Karpas-422 (cell line): ENCODE results near the gene SEMA7A. TPM values are rescaled to one million over a fixed set of nuclear protein-coding genes. Genes with fewer than 3 reads are reported as not detected.

Experiments used
- DNase-seq: peaks from one replicate; pipeline ENCODE4 v3.0.0-alpha.2; 2015
- H2AFZ ChIP-seq: fragments of 200-600 bp; sonication (generic); 2 replicates; pipeline ENCODE4 v1.6.1; 2014; ENCODE audit warnings: antibody characterized with exemption, low read length, mixed read lengths
- H3K27ac ChIP-seq: fragments of 200-600 bp; sonication (generic); 2 replicates; pipeline ENCODE4 v1.5.1; 2014; ENCODE audit warnings: mild to moderate bottlenecking, low read length, moderate library complexity
- H3K27me3 ChIP-seq: fragments of 200-600 bp; sonication (generic); 2 replicates; pipeline ENCODE4 v1.6.1; 2014; ENCODE audit warnings: low read length, mixed read lengths
- H3K36me3 ChIP-seq: fragments of 200-600 bp; sonication (generic); 2 replicates; pipeline ENCODE4 v1.6.1; 2014; ENCODE audit warnings: low read length, mixed read lengths; ENCODE audit not compliant: insufficient read depth
- H3K4me1 ChIP-seq: fragments of 200-600 bp; sonication (generic); 2 replicates; pipeline ENCODE4 v1.6.1; 2014; ENCODE audit warnings: mild to moderate bottlenecking, low read length, mixed read lengths
- H3K4me2 ChIP-seq: fragments of 200-600 bp; sonication (generic); 2 replicates; pipeline ENCODE4 v1.6.1; 2014; ENCODE audit warnings: low read length, low read depth, mild to moderate bottlenecking; ENCODE audit not compliant: poor library complexity, severe bottlenecking
- H3K4me3 ChIP-seq: fragments of 200-600 bp; sonication (generic); 2 replicates; pipeline ENCODE4 v1.5.1; 2014; ENCODE audit warnings: mild to moderate bottlenecking, antibody characterized with exemption, low read length, mixed read lengths
- H3K79me2 ChIP-seq: fragments of 200-600 bp; sonication (generic); 2 replicates; pipeline ENCODE4 v1.6.1; 2014; ENCODE audit warnings: mild to moderate bottlenecking, low read length, mixed read lengths
- H3K9ac ChIP-seq: fragments of 200-600 bp; sonication (generic); 2 replicates; pipeline ENCODE4 v1.6.0; 2014; ENCODE audit warnings: low read length
- H3K9me2 ChIP-seq: fragments of 200-600 bp; sonication (generic), shearing (Covaris generic); replicated peaks from 2 replicates; pipeline ENCODE4 v1.6.0; 2014; ENCODE audit warnings: mild to moderate bottlenecking, low read length, moderate library complexity; ENCODE audit not compliant: insufficient read depth
- H3K9me3 ChIP-seq: fragments of 300-700, 200-600 bp; sonication (generic); 2 replicates; pipeline ENCODE4 v1.6.1; 2014; ENCODE audit warnings: low read length, mixed read lengths
- H4K20me1 ChIP-seq: fragments of 200-600 bp; sonication (generic); 2 replicates; pipeline ENCODE4 v1.6.1; 2014; ENCODE audit warnings: mild to moderate bottlenecking, antibody characterized with exemption, low read length, low read depth; ENCODE audit not compliant: insufficient read depth
- total RNA-seq: library from RNA; depleted of rRNA; stranded (reverse); fragments of >200 nt; shearing (Covaris generic); gene quantifications from 2 replicates; pipeline ENCODE4 v1.2.3, GENCODE V29; 2014; ENCODE audit warnings: low replicate concordance

Gene SEMA7A
- total RNA-seq, 1 experiment from 2014 or later, result 41.6 TPM

- H3K4me2 ChIP-seq, result no peak overlapping the region
- H3K27me3 ChIP-seq, result no peaks in the 10 kb centered on the region
- no peak overlapping the region for H3K27ac ChIP-seq
- H3K9me2 ChIP-seq, result no peaks in the 10 kb centered on the region
- H3K9ac ChIP-seq, result no peak overlapping the region
- no peak overlapping the region for H2AFZ ChIP-seq
- DNase-seq, result no peak
- no peak overlapping the region for H3K4me3 ChIP-seq
- H3K4me1 ChIP-seq, result peaks cover 46% of the 10 kb centered on the region
- no peaks in the 10 kb centered on the region for H3K9me3 ChIP-seq
- H3K36me3 ChIP-seq, result no peaks in the 10 kb centered on the region
- no peaks in the 10 kb centered on the region for H3K79me2 ChIP-seq
- H4K20me1 ChIP-seq, result no peaks in the 10 kb centered on the region
Observed at GRCh38 chr15:74388363-74388951, 45.3 kb downstream of the SEMA7A start.

GRCh38 chr15:74387621-74388362 lies 46.0 kb downstream of the SEMA7A start:
- Histone ChIP-seq H3K9me2 (no peaks in the 10 kb centered on the region), H2AFZ (no peak overlapping the region), H3K4me3 (no peak overlapping the region), H3K79me2 (no peaks in the 10 kb centered on the region), H4K20me1 (no peaks in the 10 kb centered on the region), H3K27me3 (no peaks in the 10 kb centered on the region), H3K4me1 (peaks cover 53% of the 10 kb centered on the region), H3K9me3 (no peaks in the 10 kb centered on the region), H3K36me3 (no peaks in the 10 kb centered on the region), H3K4me2 (no peak overlapping the region), H3K9ac (no peak overlapping the region), H3K27ac (no peak overlapping the region)
- DNase-seq, result no peak

- no peak for DNase-seq
- Histone ChIP-seq H3K36me3 (no peaks in the 10 kb centered on the region), H3K4me2 (no peak overlapping the region), H3K9me2 (no peaks in the 10 kb centered on the region), H4K20me1 (no peaks in the 10 kb centered on the region), H3K4me3 (no peak overlapping the region), H3K79me2 (no peaks in the 10 kb centered on the region), H3K4me1 (peaks cover 53% of the 10 kb centered on the region), H3K9me3 (no peaks in the 10 kb centered on the region), H3K27ac (no peak overlapping the region), H3K27me3 (no peaks in the 10 kb centered on the region), H3K9ac (no peak overlapping the region), H2AFZ (no peak overlapping the region)
Observed at GRCh38 chr15:74387141-74387541, 46.6 kb downstream of the SEMA7A start.

- no peak overlapping the region for H3K27ac ChIP-seq
- H3K4me3 ChIP-seq, result no peak overlapping the region
- H4K20me1 ChIP-seq, result no peaks in the 10 kb centered on the region
- H3K27me3 ChIP-seq, result no peaks in the 10 kb centered on the region
- no peaks in the 10 kb centered on the region for H3K36me3 ChIP-seq
- no peaks in the 10 kb centered on the region for H3K79me2 ChIP-seq
- H3K4me2 ChIP-seq, result no peak overlapping the region
- H3K9me2 ChIP-seq, result no peaks in the 10 kb centered on the region
- H2AFZ ChIP-seq, result no peak overlapping the region
- peaks cover 52% of the 10 kb centered on the region for H3K4me1 ChIP-seq
- H3K9ac ChIP-seq, result no peak overlapping the region
- DNase-seq, result no peak
- no peaks in the 10 kb centered on the region for H3K9me3 ChIP-seq
Observed at GRCh38 chr15:74386496-74387140, 47.1 kb downstream of the SEMA7A start.

- H3K4me3 ChIP-seq, result peak overlapping the region; percentile 46; the same call in 1 of the 2 replicates
- peak overlapping the region; percentile 67 for H3K9ac ChIP-seq
- no peaks in the 10 kb centered on the region for H3K9me3 ChIP-seq
- H3K27ac ChIP-seq, result peak overlapping the region; percentile 66
- DNase-seq, result no peak
- no peaks in the 10 kb centered on the region for H3K9me2 ChIP-seq
- no peaks in the 10 kb centered on the region for H3K27me3 ChIP-seq
- H3K36me3 ChIP-seq, result no peaks in the 10 kb centered on the region
- H3K4me2 ChIP-seq, result peak overlapping the region; percentile 44
- H4K20me1 ChIP-seq, result no peaks in the 10 kb centered on the region
- H2AFZ ChIP-seq, result no peak overlapping the region
- H3K4me1 ChIP-seq, result peaks cover 52% of the 10 kb centered on the region
- H3K79me2 ChIP-seq, result no peaks in the 10 kb centered on the region
Observed at GRCh38 chr15:74385733-74386132, 48.0 kb downstream of the SEMA7A start.

- no peaks in the 10 kb centered on the region for H3K9me2 ChIP-seq
- H3K4me1 ChIP-seq, result peaks cover 52% of the 10 kb centered on the region
- no peaks in the 10 kb centered on the region for H3K79me2 ChIP-seq
- no peaks in the 10 kb centered on the region for H3K27me3 ChIP-seq
- H3K4me3 ChIP-seq, result peak overlapping the region; percentile 46; the same call in 1 of the 2 replicates
- no peaks in the 10 kb centered on the region for H3K36me3 ChIP-seq
- H3K27ac ChIP-seq, result peak overlapping the region; percentile 66
- peak overlapping the region; percentile 67 for H3K9ac ChIP-seq
- H3K9me3 ChIP-seq, result no peaks in the 10 kb centered on the region
- H3K4me2 ChIP-seq, result peak overlapping the region; percentile 44
- peak; percentile 97 for DNase-seq
- H2AFZ ChIP-seq, result no peak overlapping the region
- no peaks in the 10 kb centered on the region for H4K20me1 ChIP-seq
Observed at GRCh38 chr15:74384881-74385643, 48.7 kb downstream of the SEMA7A start.

- H3K9ac ChIP-seq, result peak overlapping the region; percentile 29
- H3K36me3 ChIP-seq, result no peaks in the 10 kb centered on the region
- H3K4me3 ChIP-seq, result no peak overlapping the region; the same call in 1 of the 2 replicates
- H2AFZ ChIP-seq, result no peak overlapping the region
- H3K4me1 ChIP-seq, result peaks cover 52% of the 10 kb centered on the region
- no peaks in the 10 kb centered on the region for H3K27me3 ChIP-seq
- no peaks in the 10 kb centered on the region for H3K9me2 ChIP-seq
- peak overlapping the region; percentile 61 for H3K27ac ChIP-seq
- no peaks in the 10 kb centered on the region for H4K20me1 ChIP-seq
- H3K4me2 ChIP-seq, result peak overlapping the region; percentile 44
- DNase-seq, result no peak
- H3K9me3 ChIP-seq, result no peaks in the 10 kb centered on the region
- H3K79me2 ChIP-seq, result no peaks in the 10 kb centered on the region
Observed at GRCh38 chr15:74384566-74384880, 49.2 kb downstream of the SEMA7A start.
